Measurements from ENCODE around the gene ALDH16A1.

Gene ALDH16A1

DNA sequence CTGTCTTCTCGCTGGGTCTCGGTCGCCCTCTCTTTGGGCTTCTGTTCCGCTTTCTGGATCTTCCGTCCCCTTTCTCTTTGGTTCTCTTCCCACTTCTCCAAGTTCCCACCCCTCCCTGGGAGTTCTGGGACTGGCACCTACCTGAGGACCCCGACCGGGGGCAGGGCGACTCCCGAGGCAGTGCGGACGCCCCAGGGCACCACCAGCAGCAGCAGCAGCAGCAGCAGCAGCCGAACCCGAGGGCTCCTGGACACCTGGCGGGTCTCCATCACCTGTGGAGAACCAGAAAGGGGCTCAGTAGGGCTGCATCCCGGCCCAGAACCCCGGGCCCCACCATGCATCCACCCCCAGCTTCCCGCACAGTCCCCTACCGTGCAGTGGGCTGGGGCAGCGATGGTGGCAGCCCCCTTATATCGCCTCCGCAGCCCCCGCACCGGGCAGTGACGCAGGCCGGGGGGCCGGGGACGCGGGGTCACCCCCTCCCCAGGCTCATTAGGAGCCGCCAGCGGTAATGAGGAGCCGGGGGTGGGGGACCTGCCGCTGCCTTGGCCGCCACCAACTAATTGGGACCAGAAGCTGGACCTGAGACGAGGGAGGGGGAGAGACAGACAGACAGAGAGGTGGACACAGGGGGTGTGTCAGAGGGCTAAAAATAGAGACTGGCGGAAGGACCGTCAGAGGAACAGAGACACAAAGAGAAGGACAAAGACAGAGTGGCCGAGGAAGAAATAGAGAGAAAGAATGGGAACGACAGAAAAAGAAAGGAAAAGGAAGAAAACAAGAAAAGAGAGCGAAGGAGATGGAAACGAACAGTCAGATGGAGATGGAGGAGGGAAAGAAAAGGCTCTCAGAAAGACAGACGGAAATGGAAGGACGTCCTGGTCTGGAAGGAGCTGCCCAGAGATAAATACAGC is 29.7 kb upstream of the ALDH16A1 start, which contains the start of gene PTH2:
Gene PTH2, minus strand, starts transcription at position 371 of the 914 bp plus-strand sequence. Its CDS starts 102 bp downstream, at position 269.
- peak in 1 of 58 donors; percentile 5 for DNase-seq

DNA sequence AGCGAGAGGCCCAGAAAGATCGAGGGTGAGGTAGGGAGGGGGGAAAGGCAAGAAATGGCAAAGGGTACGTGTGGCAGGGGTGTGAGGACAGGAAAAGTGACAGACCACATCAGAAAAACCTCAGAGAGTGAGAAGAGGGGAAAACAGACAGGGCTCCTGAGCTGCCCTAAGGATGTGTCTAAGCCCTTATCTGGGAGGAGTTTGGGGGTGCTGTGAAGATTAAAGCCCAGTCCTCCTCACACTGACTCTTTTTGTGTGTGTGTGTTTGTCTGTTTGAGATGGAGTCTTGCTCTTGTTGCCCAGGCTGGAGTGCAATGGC is 29.1 kb upstream of the ALDH16A1 start:
- no peak for DNase-seq

DNA sequence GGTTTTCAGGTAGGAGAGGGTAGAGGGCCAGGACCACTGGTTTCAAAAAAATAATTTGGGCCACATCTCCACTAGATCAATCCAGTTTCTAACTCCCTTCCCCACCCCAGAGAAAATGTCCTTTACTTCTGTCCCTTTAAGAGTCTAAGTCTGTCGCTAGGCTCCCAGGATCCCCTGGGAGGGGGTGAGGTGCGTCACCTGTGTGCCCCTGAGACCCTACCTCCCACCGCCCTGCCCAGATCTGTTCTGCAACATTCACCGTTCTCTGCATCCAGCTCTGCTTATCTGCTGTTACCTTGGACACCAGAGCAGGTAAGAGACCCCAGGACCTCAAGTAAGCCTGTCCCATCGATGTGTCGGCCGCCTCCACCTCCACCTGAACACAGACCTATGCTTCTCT is 27.8 kb upstream of the ALDH16A1 start, which contains the start of gene GFY:
Gene GFY, plus strand, starts transcription at position 211 of the 400 bp plus-strand sequence. CDS start 1,043 bp downstream, outside the sequence.
- no peak for DNase-seq

DNA sequence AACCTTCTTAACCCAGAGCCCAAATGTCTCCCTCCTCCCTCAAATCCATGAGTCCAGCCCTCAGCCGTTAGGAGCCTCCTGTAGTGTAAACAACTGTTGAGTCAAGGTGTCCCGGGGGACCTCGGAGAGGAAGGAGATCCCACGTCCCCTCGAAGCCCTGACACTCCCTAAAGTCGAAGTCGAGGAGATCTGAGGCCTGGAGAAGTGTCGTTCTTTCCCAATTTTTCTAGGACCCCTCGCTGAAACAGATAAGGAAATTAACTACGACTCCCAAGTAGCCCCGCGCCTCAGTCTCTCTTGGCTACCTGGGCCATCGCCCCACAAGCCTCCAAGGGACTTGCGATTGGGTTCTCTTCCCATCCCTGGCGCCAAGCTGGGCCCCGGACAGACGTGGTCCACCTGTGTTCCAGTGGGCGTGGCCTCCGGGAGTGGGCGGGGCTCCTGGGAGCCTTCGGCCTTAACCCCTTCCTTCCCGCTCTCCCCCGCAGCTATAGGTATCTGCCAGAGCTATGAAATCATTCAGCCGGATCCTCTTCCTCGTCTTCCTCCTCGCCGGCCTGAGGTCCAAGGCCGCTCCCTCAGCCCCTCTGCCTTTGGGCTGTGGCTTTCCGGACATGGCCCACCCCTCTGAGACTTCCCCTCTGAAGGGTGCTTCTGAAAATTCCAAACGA is 27.0 kb upstream of the ALDH16A1 start:
- no peak for DNase-seq

DNA sequence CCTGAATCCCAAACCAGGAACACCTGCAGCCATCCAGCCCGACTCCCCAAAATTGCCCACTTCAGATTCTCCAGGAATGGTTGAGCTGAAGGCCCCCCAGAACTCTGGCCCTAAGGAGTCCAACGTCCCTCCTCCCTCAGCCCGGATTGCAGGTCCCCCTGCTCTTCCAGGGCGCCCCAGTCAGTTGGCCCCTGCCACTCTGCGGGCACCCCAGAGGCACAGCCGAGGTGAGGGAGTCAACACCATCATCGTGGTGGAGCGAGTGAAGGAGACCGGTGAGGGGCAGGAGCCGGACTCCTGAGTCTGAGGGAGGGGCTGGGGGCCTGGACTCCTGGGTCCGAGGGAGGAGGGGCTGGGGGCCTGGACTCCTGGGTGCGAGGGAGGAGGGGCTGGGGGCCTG is 25.7 kb upstream of the ALDH16A1 start:
- no peak for DNase-seq

DNA sequence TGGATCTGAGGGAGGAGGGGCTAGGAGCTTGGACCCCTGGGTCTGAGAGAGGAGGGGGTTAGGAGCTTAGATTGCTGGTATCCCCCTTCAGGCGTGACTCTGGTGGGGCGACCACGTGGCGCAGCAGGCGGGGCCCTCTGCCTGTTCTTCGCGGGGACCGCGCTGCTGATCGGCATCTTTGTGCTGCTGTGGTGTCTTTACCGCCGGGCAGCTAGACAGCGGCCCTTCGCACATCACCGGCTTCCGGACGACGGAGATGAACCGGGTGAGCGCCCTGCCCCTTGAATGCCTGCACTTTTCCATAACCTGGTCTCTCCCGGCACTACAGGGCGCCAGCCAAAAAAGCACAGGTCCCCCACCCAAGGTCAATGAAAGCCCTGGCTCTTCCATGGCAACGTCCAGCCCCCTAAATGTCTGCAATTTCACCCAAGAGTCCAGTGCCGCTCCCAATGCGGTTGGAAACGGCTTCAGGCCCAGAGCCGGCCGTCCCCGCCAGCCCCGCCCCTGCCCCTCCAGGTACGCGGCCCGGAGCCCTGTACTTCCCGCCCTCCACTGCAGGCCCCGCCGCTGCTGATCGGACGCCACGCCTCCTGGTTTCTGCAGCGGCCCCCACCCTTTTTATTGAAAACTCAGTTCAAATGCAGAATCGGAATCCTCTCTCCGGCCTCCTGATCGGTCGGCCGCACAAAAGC is 25.0 kb upstream of the ALDH16A1 start:
- peak in 3 of 58 donors; percentile 7 to 13 (median 9) for DNase-seq

DNA sequence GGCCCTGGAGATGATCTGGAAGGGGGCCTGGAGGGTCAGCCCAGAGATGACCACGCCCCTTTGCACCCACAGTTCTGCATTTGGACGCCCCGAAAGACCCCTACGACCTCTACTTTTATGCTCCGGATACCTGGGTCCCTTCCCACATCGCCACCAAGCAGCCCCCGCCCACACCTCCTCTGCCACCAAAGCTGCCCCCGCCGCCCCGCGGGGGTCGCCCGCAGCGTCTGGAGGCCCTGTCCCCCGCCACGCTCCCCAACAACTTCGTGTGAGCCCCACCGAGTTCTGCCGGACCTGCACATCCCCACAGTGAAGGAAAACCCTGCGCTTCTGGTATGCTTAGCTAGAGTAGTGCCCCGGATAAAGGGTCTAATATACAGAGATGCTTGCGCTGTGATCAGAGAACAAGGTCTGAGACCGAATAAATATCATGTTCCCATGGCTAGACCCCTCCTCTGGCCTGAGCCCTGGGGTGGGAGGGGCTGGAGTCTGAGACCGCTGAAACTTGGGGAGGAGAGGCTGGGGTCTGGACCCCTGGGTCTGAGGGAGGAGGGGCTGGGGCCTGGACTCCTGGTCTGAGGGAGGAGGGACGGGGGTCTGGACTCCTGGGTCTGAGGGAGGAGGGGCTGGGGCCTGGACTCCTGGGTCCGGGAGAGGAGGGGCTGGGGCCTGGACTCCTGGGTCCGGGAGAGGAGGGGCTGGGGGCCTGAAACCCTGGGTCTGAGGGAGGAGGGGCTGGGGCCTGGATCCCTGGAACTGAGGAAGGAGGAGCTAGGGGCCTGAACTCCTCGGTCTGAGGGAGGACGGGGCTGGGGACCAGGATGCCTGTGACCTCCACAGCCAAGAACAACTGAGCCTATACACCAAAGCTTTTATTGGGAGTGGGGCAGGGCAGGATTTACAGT is 24.2 kb upstream of the ALDH16A1 start:
- peak in 1 of 58 donors; percentile 25 for DNase-seq

DNA sequence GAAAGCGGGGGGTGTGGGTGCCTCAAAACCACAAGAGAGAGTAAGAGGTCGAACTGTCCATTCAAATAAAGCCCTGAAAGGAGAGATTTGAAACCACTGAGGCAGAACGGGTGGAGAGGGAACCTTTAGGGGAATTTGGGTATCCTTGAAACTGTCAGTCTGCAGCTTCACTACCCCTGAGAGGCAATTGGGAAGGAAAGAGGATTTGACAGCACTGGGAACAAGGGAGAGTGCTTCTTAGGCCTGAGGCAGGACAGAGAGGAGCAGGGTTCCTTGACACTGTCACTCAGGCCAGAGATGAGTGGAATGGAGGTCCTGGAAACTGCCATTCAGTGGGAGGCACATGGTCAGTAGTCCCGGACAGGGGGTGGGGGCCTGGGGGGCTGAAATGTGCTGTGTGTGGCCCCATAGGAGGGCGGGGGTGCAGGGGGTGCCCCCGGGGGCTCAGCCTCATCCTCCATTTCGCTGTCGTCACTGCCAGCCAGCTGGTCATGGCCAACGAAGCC is 22.8 kb upstream of the ALDH16A1 start:
- no peak for DNase-seq

DNA sequence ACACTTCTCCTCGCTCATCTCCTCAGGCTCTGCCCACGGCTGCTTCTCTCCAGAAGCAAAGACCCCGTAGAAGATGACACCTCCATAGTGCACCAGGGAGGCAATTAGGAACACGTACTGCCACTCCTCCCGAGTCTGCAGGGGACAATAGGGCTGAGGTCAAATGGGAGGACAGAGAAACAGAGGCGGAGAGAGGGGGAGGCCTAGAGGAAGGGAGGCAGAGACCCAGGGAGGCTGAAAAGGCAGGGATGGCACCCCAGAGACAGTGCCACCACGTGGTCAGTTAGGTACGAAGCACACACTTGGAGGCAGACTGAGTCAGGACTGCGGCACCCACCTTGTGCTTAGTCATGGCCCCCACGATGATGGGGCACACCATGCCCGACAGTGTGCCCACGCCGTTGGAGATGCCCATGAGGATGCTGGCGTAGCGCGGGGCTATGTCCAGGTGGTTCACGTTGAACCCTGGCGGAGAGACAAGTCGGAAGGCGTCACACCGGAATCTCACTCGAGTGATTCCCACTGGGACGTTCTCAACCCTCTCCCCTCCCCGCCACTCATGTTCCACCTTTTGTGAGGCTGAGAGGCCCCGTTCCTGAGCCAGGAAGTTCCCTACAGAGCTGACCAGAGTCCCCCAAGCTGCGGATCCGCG is 22.2 kb upstream of the ALDH16A1 start:
- peak in 6 of 58 donors; percentile 7 to 38 (median 21) for DNase-seq

DNA sequence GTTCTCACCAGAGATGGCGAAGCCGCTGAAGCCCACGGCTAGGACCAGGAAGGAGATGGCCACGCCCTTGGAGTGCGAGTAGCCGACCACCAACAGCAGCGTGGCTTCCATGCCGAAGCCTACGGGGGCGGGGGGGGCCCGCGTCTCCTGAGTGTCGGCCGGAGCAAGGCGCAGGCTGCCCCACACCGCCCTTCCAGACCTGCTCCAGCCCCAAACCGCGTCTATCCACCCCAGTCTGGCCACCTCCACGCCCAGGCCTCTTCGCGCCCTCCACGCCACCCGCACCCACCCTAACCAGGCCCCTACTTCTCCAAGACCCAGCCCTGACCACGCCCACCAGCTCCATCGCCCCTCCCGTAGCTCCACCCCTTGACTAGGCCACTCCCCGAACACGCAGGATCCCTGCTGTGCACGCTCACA is 21.7 kb upstream of the ALDH16A1 start:
- DNase-seq, result peak in 2 of 58 donors; percentile 23 to 30

DNA sequence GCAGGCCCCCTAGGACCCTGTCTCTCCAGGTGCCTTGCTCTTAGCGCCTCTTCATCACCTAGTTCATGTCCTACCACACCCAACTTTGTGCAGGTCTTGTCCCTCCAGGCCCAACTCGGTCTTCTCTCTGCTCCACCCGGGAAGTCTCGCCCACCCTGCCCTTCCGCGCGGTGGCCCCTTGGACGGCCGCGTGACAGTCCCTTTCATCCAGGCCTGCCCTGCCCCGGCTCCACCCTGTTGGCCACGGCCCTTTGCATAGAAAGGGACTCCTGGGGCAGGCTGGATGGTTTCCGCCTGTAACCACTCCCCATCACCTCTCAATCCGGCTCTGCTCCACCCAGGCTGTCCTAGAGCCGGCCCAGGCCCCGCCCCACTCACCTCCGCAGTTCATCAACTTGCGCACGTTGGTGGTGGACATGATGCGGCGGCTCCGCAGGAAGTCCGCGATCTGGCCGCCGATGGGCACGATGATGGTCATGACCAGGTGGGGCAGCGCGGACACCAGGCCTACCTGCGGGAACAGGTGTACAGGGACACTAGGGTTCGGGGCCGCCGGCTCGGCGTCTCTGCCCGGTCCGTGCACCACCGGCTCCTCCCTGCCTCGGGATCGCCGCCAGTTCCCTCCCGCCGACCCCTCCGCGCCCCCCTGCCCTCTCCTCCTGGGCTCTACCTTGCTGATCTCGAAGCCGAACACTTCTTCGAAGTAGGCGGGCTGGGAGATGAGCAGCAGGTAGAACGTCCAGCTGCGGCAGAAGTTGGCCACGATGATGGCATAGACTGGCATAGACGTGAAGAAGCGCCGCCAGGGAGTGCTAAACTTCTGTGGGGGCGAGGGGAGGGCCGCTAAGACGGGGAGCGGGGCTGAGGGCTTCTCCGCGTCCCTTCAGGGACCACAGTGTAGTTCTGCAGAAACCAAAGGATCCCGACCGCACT is 20.6 kb upstream of the ALDH16A1 start:
- no peak for DNase-seq

DNA sequence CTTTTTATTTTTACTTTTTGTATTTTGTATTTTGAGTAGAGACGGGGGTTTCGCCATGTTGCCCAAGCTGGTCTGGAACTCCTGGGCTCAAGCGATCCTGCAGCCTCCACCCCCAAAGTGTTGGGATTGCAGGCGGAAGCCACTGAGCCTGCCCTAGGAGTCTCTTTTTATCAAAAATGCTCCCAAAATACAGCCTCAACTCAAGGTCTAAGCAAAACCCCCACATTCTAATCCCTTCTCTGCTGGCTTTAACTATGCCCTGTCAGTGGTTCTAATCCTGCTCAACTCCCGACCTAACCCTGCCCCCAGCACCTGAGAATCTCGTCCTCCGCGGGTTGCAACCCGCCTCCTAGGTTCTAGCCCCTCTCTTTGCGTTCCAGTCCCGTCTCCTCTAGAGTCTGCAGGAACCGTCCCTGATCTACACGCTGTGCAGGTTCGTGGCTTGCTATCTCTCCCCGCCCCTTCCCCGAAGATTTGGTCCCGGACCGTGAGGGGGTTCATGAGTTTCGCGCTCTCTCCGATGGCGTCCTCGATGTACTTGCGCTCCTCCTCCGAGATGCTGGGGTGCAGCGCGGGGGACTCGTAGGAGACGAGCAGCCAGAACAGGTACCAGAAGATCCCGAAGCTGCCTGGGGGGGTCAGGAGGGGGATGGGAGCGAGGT is 19.7 kb upstream of the ALDH16A1 start:
- no peak for DNase-seq

DNA sequence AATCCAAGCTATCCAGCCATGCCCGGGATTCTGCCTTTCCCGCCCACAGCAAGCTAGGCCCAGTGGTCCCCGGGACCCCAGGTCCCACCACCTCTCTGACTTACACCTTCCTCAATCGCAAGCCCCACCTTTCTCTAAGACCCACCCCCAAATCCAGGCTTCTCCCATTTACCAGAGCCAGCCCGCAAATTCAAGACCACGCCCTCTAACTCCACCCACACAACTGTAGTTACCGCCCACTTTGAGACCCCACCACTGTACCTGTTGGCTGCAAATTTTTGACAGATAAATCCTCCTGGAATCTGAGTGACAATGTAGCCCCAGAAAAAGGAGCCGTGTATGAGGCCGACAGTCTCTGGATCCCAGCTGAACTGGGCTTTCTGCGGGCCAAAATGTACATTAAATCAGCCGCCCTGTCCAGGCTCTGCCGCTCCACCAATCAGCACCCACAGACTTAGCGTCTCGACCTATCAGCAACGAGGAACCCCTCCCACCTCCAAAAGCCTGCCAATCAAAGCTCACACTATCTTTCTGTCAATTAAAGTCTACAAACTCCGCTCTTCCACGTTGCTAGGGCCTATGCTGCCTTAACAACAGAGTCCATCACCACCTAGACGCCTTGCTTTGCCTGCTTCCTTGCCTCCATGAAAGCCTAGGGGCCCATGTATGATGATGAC is 18.0 kb upstream of the ALDH16A1 start:
- peak in 8 of 58 donors; percentile 6 to 61 (median 15) for DNase-seq

DNA sequence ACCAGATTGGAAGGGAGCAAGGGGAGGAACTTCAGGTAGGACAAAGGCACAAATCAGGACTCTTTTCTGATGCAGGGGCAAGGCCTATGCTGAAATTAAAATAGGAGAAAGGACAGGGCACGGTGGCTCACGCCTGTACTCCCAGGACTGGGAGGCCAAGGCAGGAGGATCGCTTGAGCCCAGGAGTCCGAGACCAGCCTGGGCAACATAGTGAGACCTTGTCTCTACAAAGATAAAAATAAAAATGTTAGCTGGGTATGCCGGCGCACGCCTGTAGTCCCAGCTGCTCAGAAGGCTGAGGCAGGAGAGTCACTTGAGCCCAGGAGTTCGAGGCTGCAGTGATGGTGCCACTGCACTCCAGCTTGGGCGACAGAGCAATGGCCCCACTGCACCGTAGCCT is 17.4 kb upstream of the ALDH16A1 start:
- no peak for DNase-seq

DNA sequence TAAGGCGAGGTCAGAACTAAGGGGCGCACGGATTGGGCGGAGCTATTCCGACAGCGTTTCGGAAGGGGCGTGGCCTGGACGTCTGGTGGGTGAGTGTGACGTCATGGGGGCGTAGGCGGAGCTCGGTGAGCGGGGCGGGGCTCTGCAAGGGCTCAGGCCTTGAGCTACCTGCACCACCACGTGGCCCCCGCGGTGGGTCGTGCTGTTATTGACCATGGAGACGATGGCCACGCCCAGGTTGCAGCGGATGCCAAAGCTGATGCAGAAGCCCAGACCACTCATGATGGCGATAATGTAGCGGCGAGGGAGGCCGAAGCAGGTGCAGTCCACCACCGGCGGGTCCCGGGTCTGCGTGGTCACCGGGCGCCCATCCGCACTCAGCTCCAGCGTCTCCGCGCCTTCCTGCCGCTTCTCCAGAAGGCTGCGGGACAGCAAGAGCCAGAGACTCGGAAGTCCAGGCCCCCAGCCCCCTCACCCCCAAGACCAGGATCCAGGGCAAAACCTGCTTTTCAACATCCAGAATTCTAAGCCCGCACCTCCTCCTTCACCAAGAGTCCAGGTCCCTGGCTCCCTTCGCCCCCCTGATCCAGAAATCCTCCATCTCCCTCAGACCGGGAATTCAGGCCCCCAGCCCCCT is 16.5 kb upstream of the ALDH16A1 start:
- peak in 11 of 58 donors; percentile 5 to 55 (median 19) for DNase-seq

DNA sequence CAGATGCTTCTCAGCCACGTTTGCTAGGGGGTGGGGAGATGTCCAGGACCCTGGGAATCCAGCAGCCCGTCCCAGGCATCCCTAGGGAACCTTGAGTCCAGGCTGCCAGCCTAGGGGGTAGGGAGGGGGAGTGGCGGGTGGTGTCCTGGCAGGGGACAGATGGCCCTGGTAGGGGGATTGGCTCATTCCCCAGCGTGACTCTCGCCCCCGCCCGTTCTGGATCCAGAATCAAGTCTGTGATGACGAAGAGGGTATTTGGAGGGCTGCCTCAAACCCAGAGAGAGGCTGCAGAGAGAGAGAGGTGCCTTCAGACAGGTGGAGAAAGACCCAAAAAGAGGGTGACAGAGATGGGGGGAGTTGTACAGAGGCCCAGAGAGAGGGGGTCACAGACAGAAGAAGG is 15.8 kb upstream of the ALDH16A1 start:
- DNase-seq, result peak in 32 of 58 donors; percentile 4 to 80 (median 44)

DNA sequence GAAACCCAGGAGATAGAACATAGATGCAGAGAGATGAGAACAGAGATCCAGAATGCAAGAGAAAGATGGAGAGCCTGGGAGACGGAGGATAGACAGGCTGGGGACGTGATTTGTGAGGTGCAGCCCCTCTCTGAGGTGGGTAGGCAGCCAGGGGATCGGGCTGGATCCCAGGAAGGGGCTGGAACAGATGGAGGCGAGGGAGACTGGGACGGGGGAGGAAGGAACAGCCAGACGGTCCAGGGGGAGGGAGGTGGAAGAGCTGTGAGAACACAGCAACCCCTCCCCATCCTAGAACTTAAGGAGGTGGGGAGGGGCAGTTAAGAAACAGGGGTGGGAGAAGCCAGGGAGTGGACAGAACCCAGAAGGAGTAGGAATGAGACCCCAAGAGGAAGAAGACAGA is 14.8 kb upstream of the ALDH16A1 start:
- DNase-seq, result peak in 30 of 58 donors; percentile 5 to 69 (median 42)
